Measurements from ENCODE around the gene FYCO1.

DNA sequence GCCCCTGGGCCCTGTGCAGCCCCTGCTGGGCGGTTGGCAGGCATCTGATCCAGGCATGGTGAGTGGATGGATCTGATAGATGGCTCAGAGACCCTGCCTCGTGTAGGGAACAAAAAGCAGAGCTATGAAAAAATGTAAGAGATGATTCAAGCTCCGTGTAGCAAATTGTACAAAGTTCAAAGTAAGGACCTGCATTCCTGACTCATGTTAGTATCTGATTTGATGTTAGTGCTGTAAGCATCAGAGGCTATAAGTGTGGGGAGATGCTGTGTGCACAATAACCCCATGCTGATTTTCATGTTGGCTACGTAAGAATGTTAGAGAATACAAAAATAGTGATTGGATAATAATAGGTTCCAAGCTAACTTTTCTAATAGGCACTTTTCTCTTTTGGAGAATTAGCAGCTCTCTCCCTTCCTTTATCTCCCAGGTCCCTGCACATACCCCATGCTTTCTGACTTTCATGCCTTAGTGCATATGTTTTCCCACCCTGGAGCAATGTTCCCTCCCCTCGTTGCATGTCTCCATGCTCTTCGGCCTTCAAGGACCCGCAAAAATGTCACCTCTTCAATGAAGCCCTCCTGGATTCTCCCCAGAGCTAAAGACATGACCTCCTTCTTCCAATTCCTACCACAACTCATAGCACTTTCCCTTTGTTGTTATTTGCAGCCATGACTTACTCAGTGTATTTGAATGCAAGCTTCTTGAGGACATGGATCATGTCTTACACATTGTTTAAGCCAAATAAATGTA lies 107.7 kb downstream of the FYCO1 start:
- TF ChIP-seq POLR2AphosphoS5 (IDR thresholded peaks at IDR 0.05; ENCODE audit: low read depth, low read length) (no peak), EZH2 (IDR thresholded peaks at IDR 0.05; ENCODE audit: low read depth, low read length, severe bottlenecking) (no peak)
